ENCODE data around the gene TRPM8.
A peak's percentile ranks its signal among the peaks of the same experiment; 100 is the strongest.

The TRPM8 gene

GRCh38 chr2:233974530-233975071, 57.4 kb downstream of the TRPM8 start:
- DNase-seq (ENCODE audit: low read depth in 2 of 3, low spot score in 2 of 3): no peak

- DNase-seq (ENCODE audit: low read depth in 2 of 3, low spot score in 2 of 3): no peak
Measured at GRCh38 chr2:233976087-233976486, 58.9 kb downstream of the TRPM8 start.

- no peak for DNase-seq (ENCODE audit: low read depth in 2 of 3, low spot score in 2 of 3)
Measured at GRCh38 chr2:233976690-233977294, 59.6 kb downstream of the TRPM8 start.

- DNase-seq (ENCODE audit: low read depth in 2 of 3, low spot score in 2 of 3): no peak
Measured at GRCh38 chr2:233977296-233977837, 60.2 kb downstream of the TRPM8 start.

GRCh38 chr2:233979748-233980147, 62.6 kb downstream of the TRPM8 start:
- DNase-seq (ENCODE audit: low read depth in 2 of 3, low spot score in 2 of 3): no peak

- DNase-seq (ENCODE audit: low read depth in 2 of 3, low spot score in 2 of 3): no peak
Measured at GRCh38 chr2:233980955-233981561, 63.9 kb downstream of the TRPM8 start.

- no peak for DNase-seq (ENCODE audit: low read depth in 2 of 3, low spot score in 2 of 3)
Measured at GRCh38 chr2:233981574-233982420, 64.6 kb downstream of the TRPM8 start.

- DNase-seq (ENCODE audit: low read depth in 2 of 3, low spot score in 2 of 3): no peak
Measured at GRCh38 chr2:233982421-233983121, 65.4 kb downstream of the TRPM8 start.

- no peak for DNase-seq (ENCODE audit: low read depth in 2 of 3, low spot score in 2 of 3)
Measured at GRCh38 chr2:233983445-233983844, 66.3 kb downstream of the TRPM8 start.

- no peak for DNase-seq (ENCODE audit: low read depth in 2 of 3, low spot score in 2 of 3)
Measured at GRCh38 chr2:233988581-233988980, 71.4 kb downstream of the TRPM8 start.

GRCh38 chr2:233989221-233989858, 72.2 kb downstream of the TRPM8 start:
- no peak for DNase-seq (ENCODE audit: low read depth in 2 of 3, low spot score in 2 of 3)

GRCh38 chr2:233990261-233990798, 73.2 kb downstream of the TRPM8 start:
- peak in 1 of 3 experiments; percentile 18 for DNase-seq (ENCODE audit: low read depth in 2 of 3, low spot score in 2 of 3)

GRCh38 chr2:233991196-233991595, 74.0 kb downstream of the TRPM8 start:
- no peak for DNase-seq (ENCODE audit: low read depth in 2 of 3, low spot score in 2 of 3)

- DNase-seq (ENCODE audit: low read depth in 2 of 3, low spot score in 2 of 3): no peak
Measured at GRCh38 chr2:233992513-233993217, 75.5 kb downstream of the TRPM8 start.

GRCh38 chr2:233993461-233993860, 76.3 kb downstream of the TRPM8 start:
- DNase-seq (ENCODE audit: low read depth in 2 of 3, low spot score in 2 of 3): no peak

GRCh38 chr2:233994151-233994550, 77.0 kb downstream of the TRPM8 start:
- no peak for DNase-seq (ENCODE audit: low read depth in 2 of 3, low spot score in 2 of 3)

- no peak for DNase-seq (ENCODE audit: low read depth in 2 of 3, low spot score in 2 of 3)
Measured at GRCh38 chr2:233996000-233996399, 78.8 kb downstream of the TRPM8 start.

GRCh38 chr2:233996461-233996860, 79.3 kb downstream of the TRPM8 start:
- DNase-seq (ENCODE audit: low read depth in 2 of 3, low spot score in 2 of 3): no peak

- DNase-seq (ENCODE audit: low read depth in 2 of 3, low spot score in 2 of 3): no peak
Measured at GRCh38 chr2:233997707-233998106, 80.5 kb downstream of the TRPM8 start.

- no peak for DNase-seq (ENCODE audit: low read depth in 2 of 3, low spot score in 2 of 3)
Measured at GRCh38 chr2:233999182-233999581, 82.0 kb downstream of the TRPM8 start.

All from activated CD8-positive, alpha-beta memory T cell treated with anti-CD3 and anti-CD28 coated beads for 48 hours (primary cell).